Duodenal mucosa (tissue), 2 donors: ENCODE results near the gene PPEF1.

ENCODE experiments used
- H3K27ac ChIP-seq: one replicate; pipeline ENCODE4 v1.7.0; 2013; ENCODE audit warnings: low read depth, low read length
- H3K27me3 ChIP-seq, 2 donors: one replicate each; pipeline ENCODE4 v1.7.0; 2013; ENCODE audit warnings: low read length in 2 of 2, control low read depth in 1 of 2; ENCODE audit not compliant: insufficient read depth in 2 of 2, control insufficient read depth in 1 of 2
- H3K36me3 ChIP-seq, 2 donors: one replicate each; pipeline ENCODE4 v1.7.0; 2013; ENCODE audit warnings: low read length in 2 of 2, control low read depth in 1 of 2; ENCODE audit not compliant: insufficient read depth in 2 of 2, control insufficient read depth in 1 of 2
- H3K4me1 ChIP-seq, 2 donors: one replicate each; pipeline ENCODE4 v1.7.0; 2013; ENCODE audit warnings: low read length in 2 of 2, control low read depth in 1 of 2; ENCODE audit not compliant: insufficient read depth in 2 of 2, control insufficient read depth in 1 of 2
- H3K4me3 ChIP-seq, 2 donors: one replicate each; pipeline ENCODE4 v1.7.0; 2013; ENCODE audit warnings: low read length in 2 of 2, low read depth in 1 of 2
- H3K9ac ChIP-seq, 2 donors: one replicate each; pipeline ENCODE4 v1.7.0; 2013; ENCODE audit warnings: low read length in 2 of 2, low read depth in 1 of 2
- H3K9me3 ChIP-seq, 2 donors: one replicate each; pipeline ENCODE4 v1.7.0; 2013; ENCODE audit warnings: low read length in 2 of 2, control low read depth in 1 of 2; ENCODE audit not compliant: control insufficient read depth in 1 of 2

Gene PPEF1

DNA sequence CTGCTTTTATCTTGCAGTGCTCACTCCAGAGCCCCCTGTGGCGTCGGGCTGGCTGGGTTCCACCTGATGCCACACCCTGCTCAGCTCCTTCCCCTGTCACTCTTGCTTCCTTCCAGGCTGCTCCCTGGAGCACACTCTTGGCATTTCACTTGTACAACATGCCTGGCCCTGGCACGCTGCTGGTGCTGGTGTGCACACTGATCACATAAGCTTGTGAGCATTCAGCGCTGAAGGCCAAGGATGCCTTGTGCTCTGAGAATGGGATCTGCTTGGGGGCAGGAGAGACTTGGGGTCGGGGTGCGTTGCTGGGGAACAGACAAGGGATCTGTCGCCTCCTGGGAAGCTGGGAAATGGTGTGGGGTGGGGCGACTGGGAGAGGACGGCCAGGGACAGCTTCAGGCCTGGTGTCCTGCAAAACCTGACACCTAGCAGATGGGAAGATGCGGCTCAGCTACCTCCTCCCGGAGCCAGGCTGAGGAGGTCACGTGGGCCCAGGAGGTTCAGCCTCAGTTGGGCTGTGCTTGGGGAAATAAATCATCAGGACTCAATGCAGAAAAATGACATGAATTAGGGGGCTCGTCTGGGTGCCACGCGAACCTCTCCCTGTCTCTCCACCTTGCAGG, 167.9 kb downstream of the PPEF1 start:
- Histone ChIP-seq H3K9ac (no peak overlapping the region), H3K9me3 (no peaks in the 10 kb centered on the region), H3K4me1 (peaks cover 0 to 4% of the 10 kb centered on the region in 2 donors), H3K4me3 (no peak overlapping the region), H3K27me3 (no peaks in the 10 kb centered on the region), H3K27ac (no peak overlapping the region), H3K36me3 (no peaks in the 10 kb centered on the region)

DNA sequence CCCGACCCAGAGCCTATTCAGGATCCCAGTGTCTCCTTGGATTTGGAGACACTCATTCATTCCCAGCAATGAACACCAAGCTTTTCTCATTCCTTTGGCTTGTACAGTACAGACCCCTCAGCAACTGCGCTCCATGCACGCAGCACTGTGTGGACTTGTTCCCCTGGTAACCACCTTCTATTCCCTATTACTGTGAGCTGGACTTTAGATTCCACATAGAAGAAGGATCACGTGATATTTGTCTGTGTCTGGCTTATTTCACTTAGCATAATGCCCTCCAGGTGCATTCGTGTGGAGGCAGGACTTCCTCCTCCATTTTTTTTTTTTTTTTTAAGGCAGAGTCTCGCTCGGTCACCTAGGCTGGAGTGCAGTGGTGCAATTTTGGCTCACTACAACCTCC, 170.0 kb downstream of the PPEF1 start:
- Histone ChIP-seq H3K9me3 (no peaks in the 10 kb centered on the region), H3K4me1 (peaks cover 0 to 4% of the 10 kb centered on the region in 2 donors), H3K27me3 (no peaks in the 10 kb centered on the region), H3K27ac (no peak overlapping the region), H3K9ac (no peak overlapping the region), H3K36me3 (no peaks in the 10 kb centered on the region), H3K4me3 (no peak overlapping the region)
